D341Med (cell line): Measurements from ENCODE around the gene CACNA1C.

Experiments used
- DNase-seq: peaks from one replicate; pipeline ENCODE4 v3.0.0; 2012; ENCODE audit warnings: low spot score

CACNA1C gene

GRCh38 chr12:2648406-2648805 is 595.6 kb downstream of the CACNA1C start:
- DNase-seq = no peak

GRCh38 chr12:2649201-2650030 is 596.6 kb downstream of the CACNA1C start:
- DNase-seq = no peak

- DNase-seq = no peak
Observed at GRCh38 chr12:2650261-2651067, 597.7 kb downstream of the CACNA1C start.

GRCh38 chr12:2651068-2651965 is 598.5 kb downstream of the CACNA1C start:
- no peak for DNase-seq

GRCh38 chr12:2652011-2652400 is 599.2 kb downstream of the CACNA1C start:
- no peak for DNase-seq

GRCh38 chr12:2652401-2653081 is 599.8 kb downstream of the CACNA1C start:
- DNase-seq = no peak

GRCh38 chr12:2653461-2653965 is 600.7 kb downstream of the CACNA1C start:
- DNase-seq = no peak

GRCh38 chr12:2654311-2654710 is 601.5 kb downstream of the CACNA1C start:
- DNase-seq = no peak

GRCh38 chr12:2654741-2655140 is 602.0 kb downstream of the CACNA1C start:
- DNase-seq = no peak

GRCh38 chr12:2662524-2662923 is 609.7 kb downstream of the CACNA1C start:
- no peak for DNase-seq

- DNase-seq = no peak
Observed at GRCh38 chr12:2664721-2665577, 612.2 kb downstream of the CACNA1C start.

GRCh38 chr12:2666411-2666810 is 613.6 kb downstream of the CACNA1C start:
- DNase-seq = no peak

- no peak for DNase-seq
Observed at GRCh38 chr12:2666846-2667245, 614.1 kb downstream of the CACNA1C start.

GRCh38 chr12:2667716-2668440 is 615.1 kb downstream of the CACNA1C start:
- DNase-seq = no peak

GRCh38 chr12:2668816-2669215 is 616.0 kb downstream of the CACNA1C start:
- no peak for DNase-seq

GRCh38 chr12:2669560-2669959 is 616.8 kb downstream of the CACNA1C start:
- no peak for DNase-seq

- DNase-seq = no peak
Observed at GRCh38 chr12:2672863-2673262, 620.1 kb downstream of the CACNA1C start.

GRCh38 chr12:2673966-2674810 is 621.4 kb downstream of the CACNA1C start:
- DNase-seq = no peak

- DNase-seq = no peak
Observed at GRCh38 chr12:2675776-2676175, 623.0 kb downstream of the CACNA1C start.
